ENCODE data around the gene MTO1.
"Not testable (repeated sequence)": the region's sequence is repeated elsewhere in the genome, so short reads cannot be mapped to it uniquely, and the experiment has no call there.

The MTO1 gene

GRCh38 chr6:73523434-73524123, 62.0 kb downstream of the MTO1 start:
- DNase-seq, result peak in 20 of 58 donors; percentile 1 to 48 (median 11)

GRCh38 chr6:73525546-73526330, 64.2 kb downstream of the MTO1 start:
- no peak for DNase-seq

- no peak for DNase-seq
Observed at GRCh38 chr6:73528897-73529296, 67.4 kb downstream of the MTO1 start.

- DNase-seq, result no peak
Observed at GRCh38 chr6:73532293-73532692, 70.8 kb downstream of the MTO1 start.

GRCh38 chr6:73534628-73535027, 73.1 kb downstream of the MTO1 start:
- no peak for DNase-seq

- DNase-seq, result no peak
Observed at GRCh38 chr6:73537677-73538076, 76.1 kb downstream of the MTO1 start.

GRCh38 chr6:73538116-73538779, 76.7 kb downstream of the MTO1 start:
- no peak for DNase-seq

- not testable (repeated sequence) for DNase-seq
Observed at GRCh38 chr6:73542481-73542880, 80.9 kb downstream of the MTO1 start.

- no peak for DNase-seq
Observed at GRCh38 chr6:73542891-73543290, 81.4 kb downstream of the MTO1 start.

- no peak for DNase-seq
Observed at GRCh38 chr6:73547036-73547435, 85.5 kb downstream of the MTO1 start.

GRCh38 chr6:73548458-73549446, 87.2 kb downstream of the MTO1 start:
- DNase-seq, result no peak

- not testable (repeated sequence) for DNase-seq
Observed at GRCh38 chr6:73551115-73551514, 89.6 kb downstream of the MTO1 start.

GRCh38 chr6:73555380-73555949, 93.9 kb downstream of the MTO1 start:
- DNase-seq, result not testable (repeated sequence)

GRCh38 chr6:73556836-73557235, 95.3 kb downstream of the MTO1 start:
- DNase-seq, result no peak

Measured in anterior cingulate cortex (tissue), 58 donors.